Measurements from ENCODE around the gene VSIG2. TPM values are rescaled to one million over a fixed set of nuclear protein-coding genes. Genes with fewer than 3 reads are reported as not detected.

VSIG2 gene
- total RNA-seq, 6 donors from 2014 or later = 32.5 to 55.3 (median 40.2) TPM

- Histone ChIP-seq H3K36me3 (no peaks in the 10 kb centered on the region), H3K4me1 (peaks cover 4 to 9% (median 7%) of the 10 kb centered on the region in 4 donors), H3K27me3 (no peaks in the 10 kb centered on the region), H3K27ac (no peak overlapping the region), H3K4me3 (no peak overlapping the region), H3K9me3 (no peaks in the 10 kb centered on the region)
- DNase-seq (no peak), ATAC-seq (ENCODE audit: low FRiP score in 2 of 2) (peak in 1 of 2 donors; percentile 19)
- TF ChIP-seq POLR2A (IDR thresholded peaks at IDR 0.05) (no peak), EP300 (IDR thresholded peaks at IDR 0.05) (no peak), POLR2AphosphoS5 (IDR thresholded peaks at IDR 0.05) (no peak), CTCF (IDR thresholded peaks at IDR 0.05) (no peak)
- WGBS, 2 donors = 80 to 84% methylated on average over 4 of the region's 4 CpGs
These were observed 39.7 kb upstream of the VSIG2 start for GRCh38 chr11:124791626-124792341.

- no peaks in the 10 kb centered on the region for H3K36me3 ChIP-seq
- no peaks in the 10 kb centered on the region for H3K9me3 ChIP-seq
- no peaks in the 10 kb centered on the region for H3K27me3 ChIP-seq
- no peak for DNase-seq
- TF ChIP-seq EP300 (IDR thresholded peaks at IDR 0.05) = no peak
- no peak for TF ChIP-seq POLR2AphosphoS5 (IDR thresholded peaks at IDR 0.05)
- no peak for TF ChIP-seq POLR2A (IDR thresholded peaks at IDR 0.05)
- no peak for TF ChIP-seq CTCF (IDR thresholded peaks at IDR 0.05)
- no peak overlapping the region for H3K4me3 ChIP-seq
- no peak for ATAC-seq (ENCODE audit: low FRiP score in 2 of 2)
- H3K4me1 ChIP-seq = peaks cover 2 to 5% (median 4%) of the 10 kb centered on the region in 4 donors
- no peak overlapping the region for H3K27ac ChIP-seq
These were observed 36.5 kb upstream of the VSIG2 start for GRCh38 chr11:124788521-124788920.

GRCh38 chr11:124784051-124784450, 32.0 kb upstream of the VSIG2 start:
- Histone ChIP-seq H3K9me3 (no peaks in the 10 kb centered on the region), H3K4me3 (no peak overlapping the region), H3K4me1 (no peaks in the 10 kb centered on the region), H3K27me3 (no peaks in the 10 kb centered on the region), H3K27ac (no peak overlapping the region), H3K36me3 (no peaks in the 10 kb centered on the region)
- 96 to 98% methylated on average over 2 of the region's 2 CpGs for WGBS, 2 donors
- no peak for TF ChIP-seq CTCF (IDR thresholded peaks at IDR 0.05)
- no peak for TF ChIP-seq POLR2A (IDR thresholded peaks at IDR 0.05)
- TF ChIP-seq EP300 (IDR thresholded peaks at IDR 0.05) = no peak
- no peak for TF ChIP-seq POLR2AphosphoS5 (IDR thresholded peaks at IDR 0.05)
- ATAC-seq (ENCODE audit: low FRiP score in 2 of 2) (no peak), DNase-seq (no peak)

- no peak overlapping the region for H3K27ac ChIP-seq
- ATAC-seq (ENCODE audit: low FRiP score in 2 of 2) = no peak
- no peaks in the 10 kb centered on the region for H3K9me3 ChIP-seq
- no peaks in the 10 kb centered on the region for H3K27me3 ChIP-seq
- no peak for DNase-seq
- H3K36me3 ChIP-seq = no peaks in the 10 kb centered on the region
- 91 to 94% methylated on average over 4 of the region's 4 CpGs for WGBS, 2 donors
- no peak overlapping the region for H3K4me3 ChIP-seq
- no peaks in the 10 kb centered on the region for H3K4me1 ChIP-seq
- TF ChIP-seq POLR2A (IDR thresholded peaks at IDR 0.05) = no peak
These were observed 30.9 kb upstream of the VSIG2 start for GRCh38 chr11:124783002-124783401.

GRCh38 chr11:124779568-124779967, 27.5 kb upstream of the VSIG2 start:
- no peak for TF ChIP-seq POLR2AphosphoS5 (IDR thresholded peaks at IDR 0.05)
- no peak for TF ChIP-seq POLR2A (IDR thresholded peaks at IDR 0.05)
- TF ChIP-seq EP300 (IDR thresholded peaks at IDR 0.05) = no peak
- no peak for TF ChIP-seq CTCF (IDR thresholded peaks at IDR 0.05)
- H3K4me1 ChIP-seq = peaks cover 0 to 6% (median 0%) of the 10 kb centered on the region in 4 donors
- H3K36me3 ChIP-seq = peaks cover 0 to 4% (median under 1%) of the 10 kb centered on the region in 4 donors
- no peak overlapping the region for H3K27ac ChIP-seq
- no peaks in the 10 kb centered on the region for H3K27me3 ChIP-seq
- WGBS, 2 donors = 72 to 87% methylated on average over 1 of the region's 1 CpG
- DNase-seq = no peak
- no peak overlapping the region for H3K4me3 ChIP-seq
- no peak for ATAC-seq (ENCODE audit: low FRiP score in 2 of 2)
- no peaks in the 10 kb centered on the region for H3K9me3 ChIP-seq

Measured in upper lobe of left lung (tissue), 6 donors.